Measurements from ENCODE around the gene UNC79. TPM values are rescaled to one million over a fixed set of nuclear protein-coding genes. Genes with fewer than 3 reads are reported as not detected.
A peak's percentile ranks its signal among the peaks of the same experiment; 100 is the strongest.

Gene UNC79
- total RNA-seq, 4 donors from 2014 or later = 0.08 to 0.29 (median 0.12) TPM

DNA sequence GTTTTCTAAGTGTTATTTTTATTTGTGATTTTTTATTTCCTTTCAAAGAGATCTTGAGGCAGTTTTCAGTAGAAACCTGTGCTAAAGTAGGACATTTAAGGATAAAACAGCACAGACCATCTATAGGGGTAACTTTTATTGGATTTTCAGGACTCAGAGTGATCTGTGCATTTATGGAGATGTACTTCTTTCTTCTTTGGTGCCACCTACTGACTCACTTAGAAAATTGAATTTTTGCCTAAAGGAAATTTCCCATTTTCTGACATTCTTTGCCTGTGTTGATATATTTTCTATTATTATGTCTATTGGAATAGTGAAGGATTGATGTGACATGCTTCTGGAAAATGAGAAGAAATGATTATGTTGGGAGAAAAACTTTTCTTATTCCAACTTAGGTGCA lies 113.0 kb downstream of the UNC79 start:
- no peak for DNase-seq
- no peaks in the 10 kb centered on the region for H3K27me3 ChIP-seq
- no peak for TF ChIP-seq POLR2A (IDR thresholded peaks at IDR 0.05)
- TF ChIP-seq, protein P1, sequence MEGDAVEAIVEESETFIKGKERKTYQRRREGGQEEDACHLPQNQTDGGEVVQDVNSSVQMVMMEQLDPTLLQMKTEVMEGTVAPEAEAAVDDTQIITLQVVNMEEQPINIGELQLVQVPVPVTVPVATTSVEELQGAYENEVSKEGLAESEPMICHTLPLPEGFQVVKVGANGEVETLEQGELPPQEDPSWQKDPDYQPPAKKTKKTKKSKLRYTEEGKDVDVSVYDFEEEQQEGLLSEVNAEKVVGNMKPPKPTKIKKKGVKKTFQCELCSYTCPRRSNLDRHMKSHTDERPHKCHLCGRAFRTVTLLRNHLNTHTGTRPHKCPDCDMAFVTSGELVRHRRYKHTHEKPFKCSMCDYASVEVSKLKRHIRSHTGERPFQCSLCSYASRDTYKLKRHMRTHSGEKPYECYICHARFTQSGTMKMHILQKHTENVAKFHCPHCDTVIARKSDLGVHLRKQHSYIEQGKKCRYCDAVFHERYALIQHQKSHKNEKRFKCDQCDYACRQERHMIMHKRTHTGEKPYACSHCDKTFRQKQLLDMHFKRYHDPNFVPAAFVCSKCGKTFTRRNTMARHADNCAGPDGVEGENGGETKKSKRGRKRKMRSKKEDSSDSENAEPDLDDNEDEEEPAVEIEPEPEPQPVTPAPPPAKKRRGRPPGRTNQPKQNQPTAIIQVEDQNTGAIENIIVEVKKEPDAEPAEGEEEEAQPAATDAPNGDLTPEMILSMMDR (IDR thresholded peaks at IDR 0.05) = peak in 3 of 6 experiments; percentile 28 to 37 (median 36)
- no peak overlapping the region for H3K4me3 ChIP-seq (replicated peaks in 1 of 3)
- intact Hi-C loops (cut with DNase I) = no loop called here
- no peak overlapping the region for H3K27ac ChIP-seq
- H3K36me3 ChIP-seq = no peaks in the 10 kb centered on the region
- no peaks in the 10 kb centered on the region for H3K9me3 ChIP-seq
- H3K4me1 ChIP-seq = no peaks in the 10 kb centered on the region

DNA sequence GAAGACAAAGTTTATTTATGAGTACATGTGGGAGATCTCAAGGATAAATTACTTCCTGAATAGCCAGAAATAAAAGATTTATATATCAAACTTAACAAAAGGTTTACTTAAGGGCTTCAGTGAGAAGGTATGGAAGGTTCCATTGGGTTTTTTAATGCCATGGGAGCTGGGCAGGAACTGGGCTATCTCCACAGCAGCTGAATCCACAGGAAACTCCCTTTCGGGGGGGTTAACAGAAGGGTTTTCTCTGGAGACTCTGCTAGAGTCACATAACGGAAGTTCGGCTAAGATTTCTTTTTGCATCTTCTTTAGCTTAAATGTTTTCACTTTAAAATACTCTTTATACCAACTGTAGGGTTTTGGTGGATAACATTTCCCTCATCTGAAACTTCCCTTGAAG lies 113.5 kb downstream of the UNC79 start:
- intact Hi-C loops (cut with DNase I) = no loop called here
- no peak for DNase-seq
- no peaks in the 10 kb centered on the region for H3K36me3 ChIP-seq

DNA sequence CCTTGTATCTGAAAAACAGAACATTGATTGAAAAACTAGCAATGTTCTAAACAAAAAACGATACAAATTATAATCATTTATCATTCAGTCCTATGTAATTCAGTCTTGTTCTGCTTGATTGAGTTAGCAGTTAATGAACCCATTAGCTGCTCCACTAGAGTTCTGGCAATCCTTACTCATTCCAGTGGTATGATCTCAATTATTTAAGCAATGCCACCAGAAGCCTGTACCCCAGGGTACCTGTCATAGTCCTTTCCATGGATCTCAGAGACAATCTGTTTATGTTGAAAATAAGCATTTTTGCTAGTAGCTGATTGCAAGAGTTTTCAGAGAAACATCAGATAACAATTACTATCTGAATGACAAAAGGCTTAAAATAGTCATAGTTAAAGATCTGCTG lies 115.9 kb downstream of the UNC79 start:
- no peak for TF ChIP-seq POLR2A (IDR thresholded peaks at IDR 0.05)
- TF ChIP-seq, protein P1 (IDR thresholded peaks at IDR 0.05) = no peak
- no peaks in the 10 kb centered on the region for H3K9me3 ChIP-seq
- no peaks in the 10 kb centered on the region for H3K27me3 ChIP-seq
- H3K36me3 ChIP-seq = no peaks in the 10 kb centered on the region
- H3K27ac ChIP-seq = no peak overlapping the region
- 63 to 65% methylated on average over 1 of the region's 1 CpG for WGBS, 2 donors
- no peak for DNase-seq
- intact Hi-C loops (cut with DNase I) = no loop called here
- H3K4me3 ChIP-seq (replicated peaks in 1 of 3) = no peak overlapping the region
- no peaks in the 10 kb centered on the region for H3K4me1 ChIP-seq

More for the DNA sequence above, 113.5 kb downstream of the UNC79 start:
- 66 to 67% methylated on average over 3 of the region's 3 CpGs for WGBS, 2 donors
- H3K4me3 ChIP-seq (replicated peaks in 1 of 3) = no peak overlapping the region
- TF ChIP-seq, protein P1 (IDR thresholded peaks at IDR 0.05) = no peak
- no peak for TF ChIP-seq POLR2A (IDR thresholded peaks at IDR 0.05)
- H3K27me3 ChIP-seq = no peaks in the 10 kb centered on the region
- H3K9me3 ChIP-seq = no peaks in the 10 kb centered on the region
- H3K27ac ChIP-seq = no peak overlapping the region
- no peaks in the 10 kb centered on the region for H3K4me1 ChIP-seq

DNA sequence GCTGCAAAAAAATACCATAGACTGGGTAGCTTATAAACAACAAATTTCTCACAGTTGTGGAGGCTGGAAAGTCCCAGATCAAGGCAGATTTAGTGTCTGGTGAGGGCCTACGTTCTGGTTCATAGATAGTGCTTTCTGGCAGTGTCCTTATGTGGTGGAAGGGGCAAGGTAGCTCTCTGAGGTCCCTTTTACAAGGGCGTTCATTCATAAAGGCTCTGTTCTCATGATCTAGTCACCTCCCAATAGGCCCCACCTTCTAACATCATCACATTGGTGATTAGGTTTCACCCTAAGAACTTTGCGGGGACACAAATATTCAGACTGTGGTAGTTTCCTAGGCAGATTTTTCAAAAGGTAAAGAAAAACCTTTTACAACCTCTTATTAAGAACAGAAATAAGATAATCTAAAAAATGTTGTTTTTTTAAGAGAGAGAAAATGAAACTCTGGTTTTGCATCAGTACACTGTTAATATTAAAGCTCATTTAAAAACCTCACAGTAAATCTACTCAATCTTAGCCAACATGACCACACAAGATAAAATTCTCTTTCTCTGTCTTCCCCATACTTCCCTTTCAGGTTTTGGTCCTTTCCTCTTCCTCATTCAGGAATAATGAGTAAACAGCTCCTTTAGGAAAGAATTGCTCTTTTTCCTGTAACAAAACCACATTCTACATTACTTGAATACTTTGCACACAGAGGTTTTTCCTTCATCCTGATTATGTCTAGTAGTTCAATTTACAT lies 117.5 kb downstream of the UNC79 start:
- Histone ChIP-seq H3K4me3 (replicated peaks in 1 of 3) (no peak overlapping the region), H3K27ac (no peak overlapping the region), H3K27me3 (no peaks in the 10 kb centered on the region), H3K9me3 (no peaks in the 10 kb centered on the region), H3K4me1 (no peaks in the 10 kb centered on the region), H3K36me3 (no peaks in the 10 kb centered on the region)
- WGBS, 2 donors = 69 to 78% methylated on average over 3 of the region's 3 CpGs
- DNase-seq = no peak
- TF ChIP-seq, protein P1 (IDR thresholded peaks at IDR 0.05) = no peak
- no peak for TF ChIP-seq POLR2A (IDR thresholded peaks at IDR 0.05)
- intact Hi-C loops (cut with DNase I) = no loop called here

DNA sequence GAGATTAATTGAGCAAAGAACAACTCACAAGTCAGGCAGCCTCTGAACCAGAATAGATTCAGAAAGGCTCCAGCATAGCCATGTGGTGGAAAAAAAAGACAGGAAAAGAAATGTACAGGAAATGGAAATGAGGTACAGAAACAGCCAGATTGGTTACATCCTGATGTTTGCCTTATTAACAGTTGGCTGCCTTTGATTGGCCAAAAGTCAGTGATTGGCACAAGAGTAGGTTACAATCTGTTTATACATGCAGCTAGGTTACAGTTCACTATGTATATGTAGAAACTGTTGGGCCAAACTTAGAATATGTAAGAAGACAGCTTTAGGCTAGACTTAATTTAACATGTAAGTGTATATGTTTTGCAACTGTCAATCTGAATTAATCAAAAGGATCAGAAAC lies 118.9 kb downstream of the UNC79 start:
- no peak for DNase-seq
- H3K27ac ChIP-seq = no peak overlapping the region
- TF ChIP-seq POLR2A (IDR thresholded peaks at IDR 0.05) = no peak
- TF ChIP-seq, protein P1 (IDR thresholded peaks at IDR 0.05) = no peak
- H3K4me3 ChIP-seq (replicated peaks in 1 of 3) = no peak overlapping the region
- H3K27me3 ChIP-seq = no peaks in the 10 kb centered on the region
- no peaks in the 10 kb centered on the region for H3K36me3 ChIP-seq
- H3K9me3 ChIP-seq = no peaks in the 10 kb centered on the region
- no peaks in the 10 kb centered on the region for H3K4me1 ChIP-seq
- intact Hi-C loops (cut with DNase I) = no loop called here

Measured in thyroid gland (tissue), 4 donors.